PC-9 (cell line): Measurements from ENCODE around the gene SKP2. TPM values are rescaled to one million over a fixed set of nuclear protein-coding genes. Genes with fewer than 3 reads are reported as not detected.

Source experiments
- BruUV-seq: library from RNA; stranded (reverse); fragments of 400-500 nt; replicated peaks from 2 replicates; lab custom pipeline; 2021; lab: Mats Ljungman, UMichigan
- CTCF ChIA-PET: fragments of 300-600 bp; sonication (Branson Sonifier 250); formaldehyde crosslinking; loops from one replicate; lab custom pipeline; 2022; ENCODE audit warnings: antibody characterized with exemption; lab: Charles Lee
- POLR2A ChIA-PET: fragments of 300-600 bp; sonication (Branson Sonifier 250); formaldehyde crosslinking; loops from one replicate; lab custom pipeline; 2022; ENCODE audit warnings: antibody characterized with exemption; ENCODE audit not compliant: unreplicated experiment; lab: Charles Lee
- DNase-seq, 2 experiments: peaks; one replicate each; pipeline versions ENCODE4 v3.0.0 to v3.0.0-alpha.2; 2015 to 2022; ENCODE audit warnings: mixed read lengths in 1 of 2
- H2AFZ ChIP-seq: fragments of 200-600 bp; sonication (generic); 2 replicates; pipeline ENCODE4 v1.8.1; 2017; ENCODE audit warnings: antibody characterized with exemption
- H3F3A ChIP-seq: fragments of 200-600 bp; sonication (generic); 2 replicates; pipeline ENCODE4 v1.8.1; 2017; ENCODE audit warnings: antibody characterized with exemption, mild to moderate bottlenecking, low read depth; ENCODE audit not compliant: insufficient read depth
- H3K27ac ChIP-seq: fragments of 200-600 bp; sonication (generic); 2 replicates; pipeline ENCODE4 v1.6.1; 2016; ENCODE audit warnings: mixed run types
- H3K27me3 ChIP-seq: fragments of 200-600 bp; sonication (generic); 2 replicates; pipeline ENCODE4 v1.6.1; 2016; ENCODE audit warnings: low read depth, mixed run types; ENCODE audit not compliant: insufficient read depth
- H3K36me3 ChIP-seq: fragments of 200-600 bp; sonication (generic); 2 replicates; pipeline ENCODE4 v1.6.1; 2016; ENCODE audit warnings: low read depth, mixed run types
- H3K4me1 ChIP-seq: fragments of 200-600 bp; sonication (generic); replicated peaks from 2 replicates; pipeline ENCODE4 v1.6.1; 2016; ENCODE audit warnings: mixed run types; ENCODE audit not compliant: insufficient read depth
- H3K4me2 ChIP-seq: fragments of 200-600 bp; sonication (generic); 2 replicates; pipeline ENCODE4 v1.6.1; 2017; ENCODE audit warnings: mixed run types
- H3K4me3 ChIP-seq: fragments of 200-600 bp; sonication (generic); 2 replicates; pipeline ENCODE4 v1.6.1; 2016; ENCODE audit warnings: mixed run types
- H3K79me2 ChIP-seq: fragments of 200-600 bp; sonication (generic); 2 replicates; pipeline ENCODE4 v1.6.1; 2017; ENCODE audit warnings: low read depth, mixed run types
- H3K9me2 ChIP-seq: fragments of 200-600 bp; sonication (generic); 2 replicates; pipeline ENCODE4 v1.8.1; 2017; ENCODE audit warnings: mild to moderate bottlenecking; ENCODE audit not compliant: insufficient read depth
- H3K9me3 ChIP-seq: fragments of 200-600 bp; sonication (generic); 2 replicates; pipeline ENCODE4 v1.8.1; 2016; ENCODE audit warnings: low read depth; ENCODE audit not compliant: insufficient read depth
- H4K20me1 ChIP-seq: fragments of 200-600 bp; sonication (generic); 2 replicates; pipeline ENCODE4 v1.8.1; 2017; ENCODE audit not compliant: insufficient read depth
- EZH2 ChIP-seq: fragments of 200-600 bp; sonication (generic); IDR thresholded peaks from 2 replicates; pipeline ENCODE4 v1.8.0; 2017; ENCODE audit warnings: antibody characterized with exemption, low read depth
- intact Hi-C: fragments of 100-400 bp; cut with micrococcal nuclease; formaldehyde crosslinking; loops from one replicate; pipeline ENCODE4 v1.10.0; 2022; ENCODE audit not compliant: unreplicated experiment
- microRNA-seq: library from miRNA; unstranded; fragments of <30 nt; microRNA quantifications from one replicate; pipeline ENCODE4 v1.2.0, GENCODE V29; 2021; ENCODE audit warnings: borderline number of aligned reads, borderline replicate concordance
- total RNA-seq: library from RNA; stranded (reverse); gene quantifications from 2 replicates; pipeline ENCODE4 v1.2.3, GENCODE V29; 2021
- TF ChIP-seq, protein P1 (sequence below): fragments of 200-600 bp; sonication (generic); conservative IDR thresholded peaks from 2 replicates; pipeline ENCODE4 v1.6.1; 2017; ENCODE audit warnings: mixed run types, antibody characterized with exemption, mild to moderate bottlenecking, moderate library complexity

Gene SKP2
- total RNA-seq, 1 experiment from 2014 or later: 153 TPM

DNA sequence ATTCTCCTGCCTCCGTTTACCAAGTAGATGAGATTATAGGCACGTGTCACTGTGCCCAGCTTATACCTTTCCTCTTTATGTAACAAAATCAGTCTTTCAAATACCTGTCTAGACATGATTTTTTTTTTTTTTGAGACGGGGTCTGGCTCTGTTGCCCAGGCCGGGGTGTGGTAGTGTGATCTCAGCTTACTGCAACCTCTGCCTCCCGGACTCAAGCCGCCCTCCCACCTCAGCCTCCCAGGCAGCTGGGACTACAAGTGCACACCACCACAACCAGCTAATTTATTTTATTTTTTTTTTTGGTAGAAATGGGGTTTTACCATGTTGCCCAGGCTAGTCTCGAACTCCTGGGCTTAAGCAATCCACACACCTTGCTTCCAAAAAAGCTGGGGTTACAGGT lies 76.6 kb downstream of the SKP2 start:
- ChIA-PET POLR2A (no interaction called here), CTCF (interaction anchor here (0.7 kb wide), 2 partner anchors 13 to 760 kb away, joined by 3 read pairs; partner anchors contain the start of gene NADK2)
- H3K27ac ChIP-seq: peak overlapping the region; percentile 52
- intact Hi-C loops: loop anchor here (1.0 kb wide), 1 partner anchor 13 kb away; the partner anchor contains the start of gene NADK2
- H3K79me2 ChIP-seq: peaks cover 14% of the 10 kb centered on the region
- TF ChIP-seq, protein P1, sequence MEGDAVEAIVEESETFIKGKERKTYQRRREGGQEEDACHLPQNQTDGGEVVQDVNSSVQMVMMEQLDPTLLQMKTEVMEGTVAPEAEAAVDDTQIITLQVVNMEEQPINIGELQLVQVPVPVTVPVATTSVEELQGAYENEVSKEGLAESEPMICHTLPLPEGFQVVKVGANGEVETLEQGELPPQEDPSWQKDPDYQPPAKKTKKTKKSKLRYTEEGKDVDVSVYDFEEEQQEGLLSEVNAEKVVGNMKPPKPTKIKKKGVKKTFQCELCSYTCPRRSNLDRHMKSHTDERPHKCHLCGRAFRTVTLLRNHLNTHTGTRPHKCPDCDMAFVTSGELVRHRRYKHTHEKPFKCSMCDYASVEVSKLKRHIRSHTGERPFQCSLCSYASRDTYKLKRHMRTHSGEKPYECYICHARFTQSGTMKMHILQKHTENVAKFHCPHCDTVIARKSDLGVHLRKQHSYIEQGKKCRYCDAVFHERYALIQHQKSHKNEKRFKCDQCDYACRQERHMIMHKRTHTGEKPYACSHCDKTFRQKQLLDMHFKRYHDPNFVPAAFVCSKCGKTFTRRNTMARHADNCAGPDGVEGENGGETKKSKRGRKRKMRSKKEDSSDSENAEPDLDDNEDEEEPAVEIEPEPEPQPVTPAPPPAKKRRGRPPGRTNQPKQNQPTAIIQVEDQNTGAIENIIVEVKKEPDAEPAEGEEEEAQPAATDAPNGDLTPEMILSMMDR: no peak
- TF ChIP-seq EZH2: no peak
- H3K27me3 ChIP-seq: no peaks in the 10 kb centered on the region
- peak in 1 of 2 experiments; percentile 19 for DNase-seq
- H3K9me2 ChIP-seq: no peaks in the 10 kb centered on the region
- peaks cover 19% of the 10 kb centered on the region for H3K4me1 ChIP-seq
- H3K4me2 ChIP-seq: peak overlapping the region; percentile 35
- H3K36me3 ChIP-seq: peaks cover 16% of the 10 kb centered on the region
- BruUV-seq: no TSS peak
- H3F3A ChIP-seq: peaks cover 7% of the 10 kb centered on the region; the same call in 1 of the 2 replicates
- no peaks in the 10 kb centered on the region for H4K20me1 ChIP-seq
- 0 out of 2 replicates have a peak overlapping the region, but pooled peaks have one; percentile 4 for H3K4me3 ChIP-seq
- H2AFZ ChIP-seq: no peak overlapping the region
- H3K9me3 ChIP-seq: no peaks in the 10 kb centered on the region; the same call in 1 of the 2 replicates

DNA sequence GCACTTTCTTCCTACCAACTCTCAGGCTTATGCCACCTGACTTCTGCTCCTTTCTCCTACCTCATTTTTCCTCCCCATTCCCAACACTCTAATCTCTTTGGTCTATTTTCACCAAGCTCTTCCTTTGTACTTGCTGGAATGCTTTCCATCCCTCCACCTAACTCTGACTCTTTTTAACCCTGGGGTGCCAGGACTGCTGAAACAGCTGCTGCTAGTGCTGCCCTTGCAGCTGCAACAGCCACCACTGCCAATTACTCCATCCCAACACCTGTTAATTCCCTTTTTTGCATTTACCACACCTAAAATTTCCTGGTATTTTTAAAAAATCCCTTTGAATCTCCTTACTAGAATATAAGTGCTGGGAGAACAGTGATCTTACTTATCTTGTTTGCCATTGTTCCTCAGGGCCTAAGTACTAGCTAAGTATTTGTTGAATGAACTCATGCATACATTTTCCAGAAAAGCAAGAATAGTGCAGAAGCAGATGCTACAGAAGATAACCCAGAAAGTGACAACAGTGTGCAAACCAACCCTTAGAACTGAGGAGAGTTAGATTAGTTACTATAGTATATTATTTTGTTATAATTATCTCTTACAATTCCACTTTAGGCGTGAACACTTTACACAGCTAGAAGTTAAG lies 78.4 kb downstream of the SKP2 start:
- POLR2A ChIA-PET: interaction anchor here (0.7 kb wide), 1 partner anchor 1392 kb away, joined by 3 read pairs; no protein-coding TSS in a partner anchor

DNA sequence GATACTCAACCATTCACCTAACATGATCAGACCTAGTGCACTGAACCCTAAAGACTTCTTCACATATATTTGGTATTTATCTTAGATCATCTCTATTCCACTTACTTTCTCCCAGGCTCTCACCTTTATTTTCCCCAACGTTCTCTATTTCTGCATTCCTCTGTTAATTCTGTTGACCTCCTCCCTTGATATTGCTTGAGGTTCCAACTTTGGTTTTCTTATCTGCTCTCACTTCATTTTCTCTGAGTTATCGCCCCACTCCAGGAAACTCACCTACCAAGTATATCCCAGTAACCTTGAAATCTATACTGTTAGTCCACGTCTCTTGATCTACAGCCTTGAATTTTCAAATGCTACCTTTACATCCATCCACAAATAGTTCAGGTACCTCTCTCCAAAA lies 80.6 kb downstream of the SKP2 start:
- no peak for TF ChIP-seq EZH2
- TF ChIP-seq, protein P1: no peak
- H3F3A ChIP-seq: peaks cover 7% of the 10 kb centered on the region; the same call in 1 of the 2 replicates
- no peaks in the 10 kb centered on the region for H3K27me3 ChIP-seq
- no peak overlapping the region for H3K4me2 ChIP-seq
- peaks cover 27% of the 10 kb centered on the region for H3K79me2 ChIP-seq
- no peaks in the 10 kb centered on the region for H3K9me2 ChIP-seq
- no peaks in the 10 kb centered on the region for H3K9me3 ChIP-seq
- CTCF ChIA-PET: no interaction called here
- no peak overlapping the region for H3K4me3 ChIP-seq
- no peak overlapping the region for H2AFZ ChIP-seq
- POLR2A ChIA-PET: no interaction called here
- no peak for DNase-seq
- H3K36me3 ChIP-seq: no peaks in the 10 kb centered on the region
- H3K4me1 ChIP-seq: peaks cover 19% of the 10 kb centered on the region
- BruUV-seq: no TSS peak
- no peaks in the 10 kb centered on the region for H4K20me1 ChIP-seq
- intact Hi-C loops: no loop called here
- no peak overlapping the region for H3K27ac ChIP-seq

More for the DNA sequence above, 78.4 kb downstream of the SKP2 start:
- Histone ChIP-seq H3K36me3 (peaks cover 13% of the 10 kb centered on the region), H3K9me3 (no peaks in the 10 kb centered on the region; the same call in 1 of the 2 replicates), H3K4me3 (no peak overlapping the region), H3K79me2 (peaks cover 16% of the 10 kb centered on the region), H3K9me2 (no peaks in the 10 kb centered on the region), H3K4me2 (no peak overlapping the region), H3K4me1 (peaks cover 19% of the 10 kb centered on the region), H2AFZ (no peak overlapping the region), H3K27me3 (no peaks in the 10 kb centered on the region), H4K20me1 (no peaks in the 10 kb centered on the region), H3K27ac (no peak overlapping the region), H3F3A (peaks cover 7% of the 10 kb centered on the region; the same call in 1 of the 2 replicates)
- intact Hi-C loops: no loop called here
- TF ChIP-seq EZH2: no peak
- TF ChIP-seq, protein P1: no peak
- CTCF ChIA-PET: interaction anchor here (0.6 to 0.7 kb wide), 3 partner anchors 12 to 191 kb away, joined by 3 read pairs; no protein-coding TSS in a partner anchor
- no TSS peak for BruUV-seq
- peak in 1 of 2 experiments; percentile 33 for DNase-seq

Small RNA genes within 50 kb of the gene (microRNA-seq; reads per million reads assigned to microRNA genes)
- not detected for gene MIR580

Other genes with a start within 250 kb of the SKP2 start
- gene CAPSL, start 213.5 kb upstream of the SKP2 start, total RNA-seq: not detected in 2 replicates
- gene UGT3A1, start 160.7 kb upstream of the SKP2 start, total RNA-seq: not detected in 2 replicates
- not detected in 2 replicates for gene UGT3A2, start 85.2 kb upstream of the SKP2 start, total RNA-seq
- gene LMBRD2, start 224 bp upstream of the SKP2 start, total RNA-seq: 8.5 and 18.0 TPM in 2 replicates
- gene NADK2, start 89.8 kb downstream of the SKP2 start, total RNA-seq: 43.7 and 55.7 TPM in 2 replicates
- gene RANBP3L, start 149.8 kb downstream of the SKP2 start, total RNA-seq: not detected in 2 replicates